Astrocyte of the cerebellum (primary cell): ENCODE measurements around the gene ATG101.
A peak's percentile ranks its signal among the peaks of the same experiment; 100 is the strongest.

Experiments used
- DNase-seq: peaks from one replicate; pipeline ENCODE4 v3.0.0-alpha.2; 2011; ENCODE audit warnings: low read depth
- H3K4me3 ChIP-seq: 2 replicates; pipeline ENCODE4 v1.5.1; 2011; ENCODE audit warnings: mild to moderate bottlenecking, low read depth, low read length, moderate library complexity
- in situ Hi-C: cut with HindIII; loops from 2 replicates; pipeline ENCODE4 v1.10.0; 2017; ENCODE audit warnings: low sequenced_read_pairs
- TF ChIP-seq, protein P1 (sequence below): IDR thresholded peaks from 2 replicates; pipeline ENCODE4 v1.5.1; 2012; ENCODE audit warnings: low read length, low read depth, moderate library complexity, mild to moderate bottlenecking; ENCODE audit errors: missing control alignments

ATG101 gene

DNA sequence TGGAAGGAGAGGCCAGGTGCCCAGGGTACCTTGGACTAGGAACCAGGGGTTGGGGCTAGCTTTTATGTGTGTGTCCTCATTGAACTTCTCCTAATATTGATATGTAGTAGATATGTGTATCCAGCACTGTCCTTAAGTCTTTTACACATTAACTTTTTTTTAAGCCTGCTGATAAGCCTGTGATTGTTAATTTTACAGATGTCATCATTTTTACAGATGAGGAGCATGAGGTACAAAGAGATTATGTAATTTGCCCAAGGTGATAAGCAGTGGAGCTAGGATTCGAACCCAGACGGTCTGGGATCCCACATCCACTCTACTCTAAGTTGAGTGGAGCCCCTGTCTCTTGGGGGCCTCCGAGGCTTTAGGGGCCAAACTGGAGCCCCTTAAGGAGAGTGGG, 28.7 kb upstream of the ATG101 start:
- no peak overlapping the region for H3K4me3 ChIP-seq
- no peak for DNase-seq
- TF ChIP-seq, protein P1, sequence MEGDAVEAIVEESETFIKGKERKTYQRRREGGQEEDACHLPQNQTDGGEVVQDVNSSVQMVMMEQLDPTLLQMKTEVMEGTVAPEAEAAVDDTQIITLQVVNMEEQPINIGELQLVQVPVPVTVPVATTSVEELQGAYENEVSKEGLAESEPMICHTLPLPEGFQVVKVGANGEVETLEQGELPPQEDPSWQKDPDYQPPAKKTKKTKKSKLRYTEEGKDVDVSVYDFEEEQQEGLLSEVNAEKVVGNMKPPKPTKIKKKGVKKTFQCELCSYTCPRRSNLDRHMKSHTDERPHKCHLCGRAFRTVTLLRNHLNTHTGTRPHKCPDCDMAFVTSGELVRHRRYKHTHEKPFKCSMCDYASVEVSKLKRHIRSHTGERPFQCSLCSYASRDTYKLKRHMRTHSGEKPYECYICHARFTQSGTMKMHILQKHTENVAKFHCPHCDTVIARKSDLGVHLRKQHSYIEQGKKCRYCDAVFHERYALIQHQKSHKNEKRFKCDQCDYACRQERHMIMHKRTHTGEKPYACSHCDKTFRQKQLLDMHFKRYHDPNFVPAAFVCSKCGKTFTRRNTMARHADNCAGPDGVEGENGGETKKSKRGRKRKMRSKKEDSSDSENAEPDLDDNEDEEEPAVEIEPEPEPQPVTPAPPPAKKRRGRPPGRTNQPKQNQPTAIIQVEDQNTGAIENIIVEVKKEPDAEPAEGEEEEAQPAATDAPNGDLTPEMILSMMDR: no peak
- in situ Hi-C loops: no loop called here

DNA sequence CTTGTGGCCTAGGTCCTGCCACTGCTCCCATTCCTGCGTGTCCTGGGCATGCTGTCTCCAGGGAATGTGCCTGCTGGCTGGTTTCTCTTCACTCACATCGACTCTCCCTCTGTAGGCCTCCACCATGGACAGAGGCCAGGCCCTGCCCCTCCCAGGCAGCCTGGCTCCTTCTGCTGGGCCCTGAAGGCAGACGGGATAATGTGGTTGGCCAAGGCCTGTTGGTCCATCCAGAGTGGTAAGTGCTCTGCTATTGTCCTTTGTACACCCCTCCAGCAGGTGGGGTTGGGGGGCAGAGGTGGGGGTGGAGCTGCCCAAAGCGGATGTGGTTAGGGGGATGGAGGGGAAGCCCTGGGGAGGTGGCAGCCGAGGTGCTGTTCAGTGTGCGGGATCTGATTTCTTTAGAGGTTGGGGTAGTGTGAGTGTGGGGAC, 28.1 kb upstream of the ATG101 start:
- in situ Hi-C loops: no loop called here

DNA sequence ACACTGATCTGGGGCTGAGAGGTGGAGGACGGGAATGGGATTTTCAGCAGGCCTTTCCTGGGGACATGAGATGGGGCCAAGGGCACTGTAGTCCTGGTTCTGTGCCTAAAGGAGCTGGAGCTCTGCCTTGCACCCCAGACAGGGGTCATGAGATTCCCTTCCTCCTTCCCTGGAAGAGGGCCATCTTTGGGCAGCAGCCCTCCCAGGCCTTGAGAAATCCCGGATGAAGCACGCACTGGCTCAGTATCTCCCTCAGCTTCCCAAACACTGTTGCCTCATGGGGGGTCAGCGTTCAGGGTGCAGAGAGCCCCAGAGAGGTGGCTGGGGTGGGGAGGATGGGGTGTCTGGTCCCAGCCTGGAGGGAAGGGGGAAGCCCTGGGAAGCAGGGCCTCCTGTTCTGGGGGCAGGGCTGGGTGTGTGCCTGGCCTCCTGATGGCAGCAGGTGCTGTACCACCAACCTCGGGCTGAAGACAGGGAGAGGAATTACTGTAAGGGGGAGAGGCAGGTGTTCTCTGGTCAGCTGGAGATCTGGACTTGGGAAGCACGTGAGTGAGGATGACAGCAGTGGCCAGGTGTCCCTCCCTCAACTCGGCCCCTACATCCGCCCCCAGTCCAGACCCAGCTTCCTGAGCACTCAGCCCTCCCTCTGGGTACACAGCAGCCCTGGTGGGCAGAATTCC, 26.9 kb upstream of the ATG101 start:
- DNase-seq: no peak
- no peak overlapping the region for H3K4me3 ChIP-seq
- TF ChIP-seq, protein P1: no peak
- in situ Hi-C loops: no loop called here

More for the DNA sequence above, 28.1 kb upstream of the ATG101 start:
- no peak for DNase-seq
- H3K4me3 ChIP-seq: no peak overlapping the region
- TF ChIP-seq, protein P1: no peak

DNA sequence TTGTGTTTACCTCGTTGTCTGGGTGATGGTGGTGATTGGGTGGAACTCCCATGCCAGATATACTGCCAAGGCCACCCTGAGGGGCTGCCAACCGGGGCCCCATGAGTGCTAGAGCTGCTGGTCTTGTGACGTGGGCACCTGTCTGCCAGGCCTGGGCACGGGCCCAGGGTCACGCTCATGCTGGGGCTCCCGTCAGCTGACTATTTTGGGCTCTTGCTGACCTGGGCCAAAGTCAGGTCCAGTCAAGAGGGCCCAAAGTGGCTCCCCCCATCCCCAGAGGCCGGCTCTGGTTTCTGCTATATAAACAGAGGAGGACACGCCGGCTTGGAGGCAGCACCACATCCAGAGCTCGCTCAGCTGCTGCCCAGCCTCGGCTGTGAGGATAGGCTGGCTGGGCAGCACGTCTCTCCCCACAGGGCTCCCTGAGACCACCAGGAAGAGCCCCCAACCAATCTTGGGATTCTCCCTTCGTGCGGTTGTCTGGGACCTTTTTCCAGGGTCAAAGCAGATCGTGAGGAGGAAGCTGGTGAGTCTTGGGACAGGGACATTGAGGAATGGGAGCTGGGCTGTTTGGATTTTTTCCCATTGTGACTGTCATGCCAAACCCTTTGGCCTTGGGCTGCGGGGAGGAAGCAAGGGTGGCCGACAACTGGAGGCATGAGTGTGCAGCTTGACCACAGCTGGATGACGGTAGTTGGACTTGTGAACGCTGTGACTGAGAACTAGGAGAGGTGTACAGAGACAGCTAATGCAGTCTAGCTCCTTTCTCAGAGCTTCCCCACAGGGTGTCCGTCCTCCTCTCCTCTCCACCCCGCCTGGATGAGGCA, 26.2 kb upstream of the ATG101 start:
- TF ChIP-seq, protein P1: no peak
- DNase-seq: no peak
- in situ Hi-C loops: no loop called here
- no peak overlapping the region for H3K4me3 ChIP-seq

DNA sequence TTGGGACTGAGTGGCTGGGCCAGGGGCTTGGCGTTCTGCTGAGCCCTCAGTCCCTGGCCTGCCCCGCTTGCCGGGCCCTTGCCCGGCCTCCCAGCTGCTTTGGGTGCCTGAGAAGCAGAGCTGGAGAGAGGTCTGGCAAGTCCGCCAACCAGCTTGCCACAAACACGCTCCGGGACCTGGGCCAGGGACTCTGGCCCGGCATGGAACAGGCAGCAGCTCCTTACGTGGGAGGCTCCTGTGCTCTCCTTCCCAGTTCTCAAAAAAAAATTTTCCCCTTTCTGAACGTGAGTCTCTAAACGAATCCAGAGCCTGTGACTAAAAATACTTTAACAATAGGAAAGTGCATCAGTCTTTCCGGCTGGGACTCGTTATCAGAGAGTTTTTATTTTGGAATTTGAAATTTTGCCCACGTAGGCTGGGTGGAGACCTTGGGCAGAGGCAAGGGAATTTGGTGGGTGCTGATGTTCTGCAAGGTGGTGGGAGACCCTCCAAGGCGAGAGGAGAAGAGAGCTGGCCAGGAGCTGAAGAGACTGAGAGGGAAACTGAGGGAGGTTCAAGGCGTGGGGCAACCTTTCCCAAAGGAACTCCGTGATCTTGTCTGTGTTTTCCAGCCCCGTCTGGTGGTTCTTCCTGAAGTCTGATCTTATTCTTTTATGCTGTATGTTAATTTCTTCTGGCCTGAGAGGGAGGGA, 25.3 kb upstream of the ATG101 start:
- DNase-seq: peak; percentile 92
- in situ Hi-C loops: no loop called here
- TF ChIP-seq, protein P1: no peak
- H3K4me3 ChIP-seq: no peak overlapping the region

DNA sequence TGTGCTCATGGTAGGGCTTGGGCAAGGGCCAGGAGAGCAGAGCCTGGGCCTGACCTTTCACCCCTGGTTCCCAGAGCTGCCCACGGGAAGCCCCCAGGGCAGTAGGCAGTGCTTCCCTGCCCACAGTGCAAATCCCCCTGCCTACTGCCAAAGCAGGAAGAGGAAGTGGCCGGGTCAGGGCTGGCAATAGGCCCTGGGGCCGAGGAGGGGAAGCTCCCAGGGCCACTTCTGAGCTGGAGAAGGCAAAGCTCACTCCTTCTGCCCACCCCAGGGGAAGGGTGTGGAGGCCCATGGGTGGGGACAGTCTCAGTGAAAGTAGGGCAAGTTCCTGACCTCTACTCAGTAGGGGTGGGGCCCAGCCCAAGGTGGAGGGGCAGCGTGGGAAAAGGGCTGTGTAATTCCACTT, 24.0 kb upstream of the ATG101 start:
- in situ Hi-C loops: no loop called here
- DNase-seq: no peak

More for the DNA sequence above, 24.0 kb upstream of the ATG101 start:
- TF ChIP-seq, protein P1: no peak
- H3K4me3 ChIP-seq: no peak overlapping the region
